ENCODE data around the gene TLE3. TPM values are rescaled to one million over a fixed set of nuclear protein-coding genes. Genes with fewer than 3 reads are reported as not detected.

The TLE3 gene
- total RNA-seq, 1 donor from 2014 or later = 17.6 TPM

GRCh38 chr15:70006259-70007147 is 91.2 kb downstream of the TLE3 start:
- DNase-seq (ENCODE audit: low spot score) = no peak

- no peak for DNase-seq (ENCODE audit: low spot score)
These were observed 92.9 kb downstream of the TLE3 start for GRCh38 chr15:70004826-70005225.

- DNase-seq (ENCODE audit: low spot score) = no peak
These were observed 94.8 kb downstream of the TLE3 start for GRCh38 chr15:70002897-70003296.

GRCh38 chr15:70001859-70002258 is 95.9 kb downstream of the TLE3 start:
- no peak for DNase-seq (ENCODE audit: low spot score)

- DNase-seq (ENCODE audit: low spot score) = no peak
These were observed 98.2 kb downstream of the TLE3 start for GRCh38 chr15:69999392-70000085.

- DNase-seq (ENCODE audit: low spot score) = no peak
These were observed 99.0 kb downstream of the TLE3 start for GRCh38 chr15:69998541-69999391.

- peak; percentile 76 for DNase-seq (ENCODE audit: low spot score)
These were observed 99.9 kb downstream of the TLE3 start for GRCh38 chr15:69997813-69998212.
